Central memory CD8-positive, alpha-beta T cell (primary cell): Measurements from ENCODE around the gene MECP2.

Experiments
- ATAC-seq: fragments of 150-1000 bp; cut with Tn5 transposase; replicated peaks from 2 replicates; pipeline ENCODE4 v1.10.0; 2022; ENCODE audit warnings: mild to moderate bottlenecking, moderate FRiP score, moderate number of reproducible peaks; ENCODE audit not compliant: poor library complexity, severe bottlenecking; ENCODE audit errors: extremely low read depth
- DNase-seq, 2 donors: peaks; one replicate each; pipeline ENCODE4 v3.0.0; 2021; ENCODE audit warnings: low spot score in 2 of 2
- H3K27ac Mint-ChIP-seq: one replicate; pipeline ENCODE4 v1.8.0; 2022; ENCODE audit warnings: low read depth, mild to moderate bottlenecking, moderate library complexity, mixed read lengths
- H3K27me3 Mint-ChIP-seq: one replicate; pipeline ENCODE4 v1.8.0; 2022; ENCODE audit warnings: mixed read lengths
- H3K36me3 Mint-ChIP-seq: one replicate; pipeline ENCODE4 v1.8.0; 2022; ENCODE audit warnings: mild to moderate bottlenecking, moderate library complexity, mixed read lengths; ENCODE audit not compliant: insufficient read depth
- H3K4me1 Mint-ChIP-seq: one replicate; pipeline ENCODE4 v1.8.0; 2022; ENCODE audit warnings: mixed read lengths
- H3K4me3 Mint-ChIP-seq: one replicate; pipeline ENCODE4 v1.8.0; 2022; ENCODE audit warnings: mild to moderate bottlenecking, moderate library complexity, mixed read lengths
- H3K9me3 Mint-ChIP-seq: one replicate; pipeline ENCODE4 v1.8.0; 2022; ENCODE audit warnings: mixed read lengths

MECP2 gene

DNA sequence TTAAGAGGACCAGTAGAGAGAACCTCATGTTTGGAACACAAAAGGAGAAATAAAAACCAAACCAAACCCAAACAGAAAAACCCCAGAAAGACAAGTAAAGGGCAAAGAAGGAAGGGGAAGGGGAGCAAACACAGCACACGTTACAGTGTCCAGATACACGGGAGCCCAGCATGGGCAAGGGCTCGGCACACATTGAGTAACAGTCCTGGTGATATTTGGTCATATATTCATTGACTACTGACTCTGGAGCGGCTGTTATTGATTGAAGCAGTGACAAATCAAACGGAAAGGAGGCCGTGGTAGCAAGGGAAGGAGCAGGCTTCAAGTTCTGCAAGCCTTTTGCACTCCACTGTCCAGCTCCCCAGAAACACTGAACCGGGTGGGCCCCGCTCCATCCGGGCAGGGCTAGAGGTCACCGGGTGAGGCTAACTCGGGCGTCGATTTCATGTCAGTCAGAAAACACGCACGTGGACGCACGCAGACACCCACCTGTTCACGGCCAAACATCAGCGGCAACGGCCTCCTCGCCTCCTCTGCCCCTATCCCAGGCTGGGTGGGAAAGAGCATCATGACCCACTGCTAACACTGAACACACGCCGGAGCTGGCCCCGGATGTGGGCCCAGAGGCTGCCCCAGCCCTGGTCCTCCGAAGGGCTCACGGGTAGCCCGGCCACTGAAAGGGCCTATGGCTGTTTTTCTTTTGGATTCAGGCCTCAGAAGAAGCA, 74.1 kb downstream of the MECP2 start:
- ATAC-seq (no peak), DNase-seq (no peak)
- Mint-ChIP-seq H3K4me1 (peaks cover 11% of the 10 kb centered on the region), H3K36me3 (peaks cover 19% of the 10 kb centered on the region), H3K9me3 (no peaks in the 10 kb centered on the region), H3K27me3 (no peaks in the 10 kb centered on the region), H3K27ac (peak overlapping the region; percentile 32), H3K4me3 (no peak overlapping the region)

DNA sequence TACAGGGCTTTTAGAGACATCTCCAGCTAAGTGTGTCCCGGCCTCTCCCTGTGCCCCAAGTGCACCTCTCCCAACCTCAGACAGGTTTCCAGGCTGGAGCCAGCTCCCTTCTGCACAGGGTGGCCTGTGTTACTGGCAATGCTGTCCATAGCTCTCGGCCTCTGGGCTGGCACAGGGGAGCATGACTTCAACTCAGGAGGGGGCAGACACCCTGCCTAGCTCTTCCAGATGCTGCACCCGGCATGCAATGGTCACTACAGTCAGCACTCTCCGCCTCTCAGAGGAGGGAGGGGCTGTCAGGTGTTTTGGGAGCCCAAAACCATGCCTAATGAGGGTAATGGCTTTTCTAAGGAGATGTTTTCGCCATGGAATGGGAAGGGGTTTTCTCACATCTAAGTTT, 75.4 kb downstream of the MECP2 start:
- peaks cover 17% of the 10 kb centered on the region for H3K36me3 Mint-ChIP-seq
- H3K4me1 Mint-ChIP-seq = peaks cover 11% of the 10 kb centered on the region
- ATAC-seq (no peak), DNase-seq (no peak)
- H3K4me3 Mint-ChIP-seq = no peak overlapping the region
- H3K27ac Mint-ChIP-seq = no peak overlapping the region
- no peaks in the 10 kb centered on the region for H3K27me3 Mint-ChIP-seq
- H3K9me3 Mint-ChIP-seq = no peaks in the 10 kb centered on the region

DNA sequence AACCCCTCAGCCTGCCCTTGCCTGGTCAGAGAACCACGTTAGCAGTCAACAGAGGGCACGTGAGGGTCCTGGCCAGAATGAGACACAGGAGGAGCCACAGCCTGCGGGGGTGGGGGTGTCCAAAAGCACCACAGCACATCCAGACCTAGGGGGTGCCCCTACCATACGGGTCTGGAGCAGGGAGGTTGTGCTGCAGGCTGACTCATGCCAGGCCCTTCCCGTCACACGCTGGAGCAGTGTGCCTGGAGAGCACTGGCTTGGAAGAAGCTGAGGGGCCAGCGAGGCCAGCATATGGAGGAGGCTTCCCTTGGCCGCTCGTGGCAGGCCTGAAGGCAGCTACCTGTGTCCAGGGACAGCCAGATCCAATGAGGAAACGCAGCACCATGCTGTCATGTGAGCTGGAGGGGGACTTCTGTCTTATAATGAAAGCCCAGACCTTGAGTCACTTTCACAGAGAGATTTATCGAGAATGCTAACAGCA, 76.3 kb downstream of the MECP2 start:
- peaks cover 11% of the 10 kb centered on the region for H3K4me1 Mint-ChIP-seq
- no peak for DNase-seq
- no peaks in the 10 kb centered on the region for H3K27me3 Mint-ChIP-seq
- no peak for ATAC-seq
- H3K36me3 Mint-ChIP-seq = peaks cover 18% of the 10 kb centered on the region
- H3K9me3 Mint-ChIP-seq = no peaks in the 10 kb centered on the region
- H3K27ac Mint-ChIP-seq = no peak overlapping the region
- no peak overlapping the region for H3K4me3 Mint-ChIP-seq

DNA sequence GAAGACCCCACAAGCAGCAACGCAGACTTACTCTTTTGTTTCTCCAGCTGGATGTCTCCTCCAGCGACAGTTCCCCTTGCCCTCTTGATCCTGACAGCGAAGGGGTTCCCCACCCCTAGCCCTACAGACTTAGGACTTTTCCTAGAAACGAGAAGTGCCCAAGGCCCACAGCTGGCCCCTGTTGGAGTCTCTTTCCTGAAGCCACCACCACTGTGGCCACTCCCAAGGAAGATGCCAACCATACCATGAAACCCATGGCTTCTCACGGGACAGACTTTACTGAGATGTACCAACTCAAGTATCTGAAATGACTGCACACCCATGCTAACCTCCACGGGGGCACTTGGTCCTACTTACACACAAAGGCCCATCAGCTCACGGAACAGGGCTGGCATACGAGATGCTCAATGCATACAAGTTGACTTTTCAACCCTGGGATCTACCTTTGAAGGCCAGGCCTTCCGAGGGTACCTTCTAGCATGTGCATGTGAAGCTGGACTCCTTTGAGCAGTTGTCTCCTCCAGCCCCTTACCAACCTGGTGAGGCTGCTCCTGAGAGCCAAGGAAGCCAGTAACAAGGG, 76.9 kb downstream of the MECP2 start:
- Mint-ChIP-seq H3K36me3 (peaks cover 23% of the 10 kb centered on the region), H3K27me3 (no peaks in the 10 kb centered on the region), H3K4me1 (peaks cover 15% of the 10 kb centered on the region), H3K27ac (peak overlapping the region; percentile 94), H3K4me3 (peak overlapping the region; percentile 85), H3K9me3 (no peaks in the 10 kb centered on the region)
- ATAC-seq = no peak
- DNase-seq = no peak

DNA sequence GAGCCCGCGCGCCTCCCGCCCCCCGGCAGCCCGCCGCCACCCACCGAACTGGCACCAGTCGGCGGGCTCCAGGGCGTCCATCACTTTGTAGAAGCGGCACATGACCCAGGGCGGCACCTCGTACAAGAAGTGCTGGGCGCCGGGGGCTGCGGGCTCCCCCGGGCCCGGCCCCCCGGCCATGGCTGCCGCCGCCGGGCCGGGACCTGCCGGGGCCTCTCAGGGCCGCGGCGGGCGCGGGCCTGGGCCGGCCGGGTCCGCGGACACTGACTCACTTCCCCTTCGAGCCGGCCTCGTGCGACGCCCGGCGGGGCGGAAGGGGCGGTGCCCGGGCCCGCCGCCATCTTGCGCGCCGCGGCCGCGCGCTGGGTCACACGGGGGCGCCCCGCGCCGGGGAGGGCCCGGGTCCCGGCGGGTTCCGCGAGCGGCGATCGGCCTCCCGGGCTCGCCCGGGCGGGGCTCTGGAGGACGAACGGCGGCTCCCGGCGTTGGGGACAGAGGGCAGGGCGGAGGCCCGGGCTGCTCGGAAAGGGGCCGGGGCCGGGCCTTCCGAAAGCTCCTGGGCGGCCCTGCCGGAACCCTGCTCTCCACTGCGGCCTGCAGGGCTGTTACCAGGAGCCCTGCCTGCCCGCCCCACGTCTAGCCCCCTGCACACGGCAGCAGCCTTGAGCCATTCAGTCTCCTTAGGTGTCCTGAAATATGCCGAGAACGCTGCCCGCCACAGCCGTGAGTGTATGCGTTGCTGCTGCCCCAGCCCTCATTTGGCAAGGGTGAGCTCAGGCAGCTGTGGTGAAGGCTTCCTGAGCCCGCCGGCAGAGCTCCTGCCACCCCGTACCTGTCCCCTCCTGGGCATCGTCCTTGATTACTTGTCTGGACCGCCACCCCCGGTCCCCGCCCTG, 77.6 kb downstream of the MECP2 start, which contains the start of gene IRAK1:
TSS of gene IRAK1 (minus strand) at position 270 of the 896 bp plus-strand sequence. CDS start at position 180, 90 bp downstream.
- Mint-ChIP-seq H3K4me1 (peaks cover 16% of the 10 kb centered on the region), H3K9me3 (no peaks in the 10 kb centered on the region), H3K36me3 (peaks cover 22% of the 10 kb centered on the region), H3K27me3 (no peaks in the 10 kb centered on the region), H3K4me3 (peak within 1 kb of the TSS; percentile 86), H3K27ac (peak within 1 kb of the TSS; percentile 94)
- DNase-seq = no peak
- ATAC-seq = peak; percentile 61

DNA sequence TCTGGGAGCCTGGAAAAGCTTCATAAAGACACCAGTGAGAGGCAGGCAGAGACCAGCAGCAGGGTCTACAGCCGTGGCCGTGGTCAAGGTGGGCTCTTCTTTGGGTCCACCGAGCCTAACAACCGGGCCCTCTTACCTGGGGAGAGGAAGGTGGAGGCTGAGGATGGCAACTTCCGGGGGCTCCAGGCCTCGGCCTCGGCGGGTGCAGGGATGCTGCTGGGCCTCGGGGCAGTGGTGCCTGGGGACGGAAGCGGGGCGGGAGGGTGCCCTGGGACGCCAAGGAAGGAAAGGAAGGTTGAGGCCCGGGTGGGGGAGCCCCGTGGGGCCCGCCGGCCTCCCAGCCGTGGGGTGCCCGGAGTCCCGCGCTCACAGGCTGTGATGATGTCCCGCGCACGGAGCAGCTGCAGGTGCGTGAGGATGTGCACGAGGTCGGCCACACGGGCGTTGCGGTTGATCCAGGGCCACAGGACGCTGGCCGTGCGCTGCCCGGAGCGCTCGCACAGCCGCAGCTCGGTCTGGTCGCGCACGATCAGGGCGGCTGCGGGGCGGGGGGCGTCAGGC, 78.4 kb downstream of the MECP2 start:
- Mint-ChIP-seq H3K4me3 (peak overlapping the region; percentile 86), H3K36me3 (peaks cover 26% of the 10 kb centered on the region), H3K27me3 (no peaks in the 10 kb centered on the region), H3K4me1 (peaks cover 16% of the 10 kb centered on the region), H3K27ac (peak overlapping the region; percentile 91), H3K9me3 (no peaks in the 10 kb centered on the region)
- ATAC-seq (peak; percentile 11), DNase-seq (no peak)

DNA sequence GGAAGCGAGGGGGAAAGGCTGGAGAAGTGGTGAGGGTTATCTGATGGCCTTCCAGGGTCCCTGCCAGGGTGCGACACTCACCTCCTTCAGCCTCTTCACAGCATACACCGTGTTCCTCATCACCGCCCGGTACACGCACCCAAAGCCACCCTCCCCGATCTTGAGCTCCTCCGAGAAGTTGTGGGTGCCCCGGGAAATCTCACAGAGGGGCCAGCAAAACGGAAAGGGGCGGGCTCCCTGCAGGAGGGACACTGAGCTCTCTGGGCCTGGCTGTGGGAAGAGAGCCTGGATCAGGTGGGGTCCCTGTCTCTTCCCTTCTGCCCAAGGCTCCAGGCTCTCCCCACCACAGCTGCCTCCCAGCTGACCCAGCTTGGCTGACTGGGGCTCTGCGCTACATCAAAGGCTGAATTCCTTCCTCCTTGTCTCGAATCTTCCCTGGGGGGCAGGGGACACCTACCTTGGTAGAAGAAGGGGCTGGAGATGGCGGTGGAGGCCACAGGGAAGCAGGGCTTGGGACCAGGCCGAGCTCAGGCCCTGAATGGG, 78.9 kb downstream of the MECP2 start:
- peaks cover 30% of the 10 kb centered on the region for H3K36me3 Mint-ChIP-seq
- ATAC-seq = no peak
- peak overlapping the region; percentile 86 for H3K4me3 Mint-ChIP-seq

DNA sequence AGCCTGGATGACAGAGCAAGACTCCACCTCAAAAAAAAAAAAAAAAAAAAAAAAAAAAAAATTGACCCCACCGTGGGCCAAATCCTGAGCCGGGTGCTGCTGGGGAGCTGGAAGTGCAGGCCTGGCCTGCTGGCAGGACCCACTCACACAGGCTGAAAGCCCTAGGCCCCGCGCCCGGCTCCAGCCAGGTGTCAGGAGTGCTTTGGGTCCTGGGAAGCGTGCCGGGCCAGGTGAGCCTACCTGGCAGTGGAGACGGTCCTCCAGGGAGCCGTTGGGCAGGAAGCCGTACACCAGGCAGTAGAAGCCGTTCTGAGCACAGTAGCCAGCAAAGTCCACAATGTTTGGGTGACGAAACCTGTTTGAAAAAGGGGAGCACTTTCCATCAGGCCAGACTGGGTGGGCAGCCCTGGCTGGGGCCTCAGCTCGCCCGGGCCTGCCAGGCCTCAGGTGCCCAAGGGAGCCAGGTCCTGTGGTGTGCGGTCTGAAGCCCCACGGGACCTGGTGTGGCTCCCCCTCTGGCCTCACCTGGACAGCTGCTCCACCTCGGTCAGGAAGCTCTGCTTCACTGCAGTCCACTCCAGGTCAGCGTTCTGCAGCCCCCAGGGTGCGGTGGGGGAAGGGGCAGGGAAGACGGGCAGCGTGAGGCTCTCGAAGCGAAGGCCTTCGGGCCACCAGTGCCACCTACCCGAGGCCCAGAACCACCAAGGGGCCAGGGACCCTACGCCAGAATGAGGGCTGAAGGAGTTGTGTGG, 79.6 kb downstream of the MECP2 start:
- no peak overlapping the region for H3K27ac Mint-ChIP-seq
- no peaks in the 10 kb centered on the region for H3K9me3 Mint-ChIP-seq
- peak overlapping the region; percentile 86 for H3K4me3 Mint-ChIP-seq
- peaks cover 32% of the 10 kb centered on the region for H3K36me3 Mint-ChIP-seq
- ATAC-seq (no peak), DNase-seq (no peak)
- peaks cover 16% of the 10 kb centered on the region for H3K4me1 Mint-ChIP-seq
- no peaks in the 10 kb centered on the region for H3K27me3 Mint-ChIP-seq

More for the DNA sequence above, 78.9 kb downstream of the MECP2 start:
- no peak for DNase-seq
- Mint-ChIP-seq H3K27ac (peak overlapping the region; percentile 91), H3K4me1 (peaks cover 16% of the 10 kb centered on the region), H3K27me3 (no peaks in the 10 kb centered on the region), H3K9me3 (no peaks in the 10 kb centered on the region)

DNA sequence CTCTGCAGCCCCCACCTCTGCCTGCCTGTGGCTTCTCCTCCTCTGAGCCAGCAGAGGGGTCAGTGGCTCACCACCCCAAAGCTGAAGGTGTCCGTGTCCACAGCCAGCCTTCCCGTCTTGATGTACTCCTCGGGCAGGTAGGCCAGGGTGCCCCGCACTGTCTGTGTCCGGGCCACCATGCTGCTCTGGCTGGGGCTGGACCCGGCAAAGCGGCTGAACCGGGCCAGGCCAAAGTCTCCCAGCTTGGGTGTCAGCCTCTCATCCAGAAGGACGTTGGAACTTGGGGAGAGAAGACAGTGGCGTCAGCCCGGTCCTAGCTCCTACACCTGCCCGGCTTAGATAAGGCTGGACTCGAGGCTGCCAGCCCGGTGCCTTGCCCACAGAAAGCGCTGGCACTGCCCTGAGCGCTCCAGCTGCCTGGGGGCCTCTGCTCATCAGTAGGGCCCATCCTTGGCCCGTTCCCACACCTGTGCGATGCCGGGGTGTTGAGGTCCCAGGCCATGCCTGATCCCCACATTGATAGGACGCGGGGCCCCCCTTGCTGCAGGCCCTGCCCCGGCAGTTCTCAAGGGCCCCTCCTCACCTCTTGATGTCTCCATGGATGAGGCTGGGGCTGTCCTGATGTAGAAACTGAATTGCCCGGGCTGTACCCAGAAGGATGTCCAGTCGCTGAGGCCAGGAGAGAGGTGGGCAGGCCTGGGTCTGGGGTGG, 81.0 kb downstream of the MECP2 start:
- Mint-ChIP-seq H3K4me1 (peaks cover 16% of the 10 kb centered on the region), H3K27me3 (no peaks in the 10 kb centered on the region), H3K36me3 (peaks cover 31% of the 10 kb centered on the region), H3K27ac (no peak overlapping the region), H3K9me3 (no peaks in the 10 kb centered on the region), H3K4me3 (no peak overlapping the region)
- ATAC-seq (no peak), DNase-seq (no peak)

DNA sequence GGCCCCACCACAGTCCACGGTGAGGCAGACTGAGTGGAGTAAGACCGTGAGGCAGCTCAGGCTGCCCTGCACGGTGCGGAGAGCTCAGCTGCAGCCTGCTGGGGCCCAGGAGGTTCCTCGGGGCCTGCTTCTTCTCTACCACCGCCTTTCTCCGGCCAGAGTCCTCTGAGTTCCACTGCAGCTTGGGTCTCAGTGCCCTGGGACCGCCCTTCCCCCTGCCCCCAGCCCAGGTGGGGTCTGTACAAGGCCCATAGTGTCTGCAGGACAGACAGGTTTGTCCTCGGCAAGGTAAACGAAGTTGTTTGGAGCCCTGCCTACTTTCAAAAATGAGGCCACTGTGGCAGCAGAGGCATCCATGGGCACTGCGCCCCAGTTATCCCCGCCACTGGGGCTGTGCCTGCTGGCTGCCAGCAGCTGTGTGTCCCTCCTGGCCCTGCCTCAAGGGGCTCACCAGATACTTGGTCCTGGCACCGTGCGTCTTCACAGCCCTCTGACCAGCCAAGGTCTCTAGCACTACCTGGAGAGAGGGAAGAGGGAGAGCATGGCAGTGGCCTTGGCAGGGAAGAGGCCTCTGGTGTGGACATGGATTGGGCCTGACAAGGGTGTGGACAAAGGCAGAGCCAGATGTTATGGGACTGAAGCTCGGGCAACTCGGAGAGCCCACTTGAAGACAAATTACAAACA, 81.8 kb downstream of the MECP2 start:
- H3K27ac Mint-ChIP-seq = no peak overlapping the region
- H3K36me3 Mint-ChIP-seq = peaks cover 31% of the 10 kb centered on the region
- DNase-seq = no peak
- no peaks in the 10 kb centered on the region for H3K27me3 Mint-ChIP-seq
- no peak for ATAC-seq
- H3K4me3 Mint-ChIP-seq = no peak overlapping the region
- peaks cover 16% of the 10 kb centered on the region for H3K4me1 Mint-ChIP-seq
- no peaks in the 10 kb centered on the region for H3K9me3 Mint-ChIP-seq
